ENCODE results near the gene PLCG1. TPM values are rescaled to one million over a fixed set of nuclear protein-coding genes. Genes with fewer than 3 reads are reported as not detected.

The PLCG1 gene
- total RNA-seq, 6 donors from 2014 or later: 69.8 to 383 (median 99.5) TPM

DNA sequence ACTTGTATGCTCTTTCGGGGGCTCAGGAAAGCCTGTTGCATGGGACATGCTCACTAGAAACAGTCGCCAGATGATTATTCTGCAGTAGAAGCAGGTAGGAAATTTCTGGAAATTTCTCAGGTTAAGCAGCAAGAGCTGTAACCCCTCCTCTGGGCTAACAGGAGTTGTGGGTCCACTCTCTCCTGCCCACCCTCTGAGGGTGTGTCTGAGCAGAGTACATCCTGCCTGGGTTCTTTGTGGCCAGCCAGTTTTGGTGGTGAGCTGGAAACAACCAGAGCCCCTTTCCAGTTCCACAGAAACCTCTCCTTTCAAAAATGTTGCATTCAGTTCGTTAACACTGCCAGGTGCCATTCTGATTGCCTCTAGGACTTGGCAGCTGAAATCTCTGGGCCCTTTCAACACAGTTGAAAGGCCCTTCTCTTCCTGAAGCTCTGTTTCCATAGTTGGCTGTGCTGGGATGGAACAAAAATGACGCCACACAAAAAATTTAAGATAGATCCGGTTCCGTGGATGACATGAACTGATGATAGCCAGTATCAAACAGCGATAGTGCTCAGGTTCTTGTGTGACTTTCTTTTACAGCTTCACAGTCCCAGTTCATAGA is 38.5 kb downstream of the PLCG1 start:
- DNase-seq (peak in 1 of 2 donors; percentile 7), ATAC-seq (ENCODE audit: low FRiP score in 2 of 2) (no peak)
- Histone ChIP-seq H3K36me3 (peaks cover 4 to 64% (median 41%) of the 10 kb centered on the region in 4 donors), H3K27ac (peak overlapping the region; percentile 45 to 78 (median 56)), H3K9me3 (no peaks in the 10 kb centered on the region), H3K4me3 (no peak overlapping the region), H3K4me1 (peaks cover 17 to 35% (median 30%) of the 10 kb centered on the region in 4 donors), H3K27me3 (no peaks in the 10 kb centered on the region)
- 89% methylated on average over 7 of the region's 7 CpGs for WGBS, 2 donors
- TF ChIP-seq EP300 (IDR thresholded peaks at IDR 0.05): no peak
- no peak for TF ChIP-seq POLR2AphosphoS5 (IDR thresholded peaks at IDR 0.05)
- TF ChIP-seq POLR2A (IDR thresholded peaks at IDR 0.05): no peak
- TF ChIP-seq, protein P1, sequence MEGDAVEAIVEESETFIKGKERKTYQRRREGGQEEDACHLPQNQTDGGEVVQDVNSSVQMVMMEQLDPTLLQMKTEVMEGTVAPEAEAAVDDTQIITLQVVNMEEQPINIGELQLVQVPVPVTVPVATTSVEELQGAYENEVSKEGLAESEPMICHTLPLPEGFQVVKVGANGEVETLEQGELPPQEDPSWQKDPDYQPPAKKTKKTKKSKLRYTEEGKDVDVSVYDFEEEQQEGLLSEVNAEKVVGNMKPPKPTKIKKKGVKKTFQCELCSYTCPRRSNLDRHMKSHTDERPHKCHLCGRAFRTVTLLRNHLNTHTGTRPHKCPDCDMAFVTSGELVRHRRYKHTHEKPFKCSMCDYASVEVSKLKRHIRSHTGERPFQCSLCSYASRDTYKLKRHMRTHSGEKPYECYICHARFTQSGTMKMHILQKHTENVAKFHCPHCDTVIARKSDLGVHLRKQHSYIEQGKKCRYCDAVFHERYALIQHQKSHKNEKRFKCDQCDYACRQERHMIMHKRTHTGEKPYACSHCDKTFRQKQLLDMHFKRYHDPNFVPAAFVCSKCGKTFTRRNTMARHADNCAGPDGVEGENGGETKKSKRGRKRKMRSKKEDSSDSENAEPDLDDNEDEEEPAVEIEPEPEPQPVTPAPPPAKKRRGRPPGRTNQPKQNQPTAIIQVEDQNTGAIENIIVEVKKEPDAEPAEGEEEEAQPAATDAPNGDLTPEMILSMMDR (IDR thresholded peaks at IDR 0.05): no peak

DNA sequence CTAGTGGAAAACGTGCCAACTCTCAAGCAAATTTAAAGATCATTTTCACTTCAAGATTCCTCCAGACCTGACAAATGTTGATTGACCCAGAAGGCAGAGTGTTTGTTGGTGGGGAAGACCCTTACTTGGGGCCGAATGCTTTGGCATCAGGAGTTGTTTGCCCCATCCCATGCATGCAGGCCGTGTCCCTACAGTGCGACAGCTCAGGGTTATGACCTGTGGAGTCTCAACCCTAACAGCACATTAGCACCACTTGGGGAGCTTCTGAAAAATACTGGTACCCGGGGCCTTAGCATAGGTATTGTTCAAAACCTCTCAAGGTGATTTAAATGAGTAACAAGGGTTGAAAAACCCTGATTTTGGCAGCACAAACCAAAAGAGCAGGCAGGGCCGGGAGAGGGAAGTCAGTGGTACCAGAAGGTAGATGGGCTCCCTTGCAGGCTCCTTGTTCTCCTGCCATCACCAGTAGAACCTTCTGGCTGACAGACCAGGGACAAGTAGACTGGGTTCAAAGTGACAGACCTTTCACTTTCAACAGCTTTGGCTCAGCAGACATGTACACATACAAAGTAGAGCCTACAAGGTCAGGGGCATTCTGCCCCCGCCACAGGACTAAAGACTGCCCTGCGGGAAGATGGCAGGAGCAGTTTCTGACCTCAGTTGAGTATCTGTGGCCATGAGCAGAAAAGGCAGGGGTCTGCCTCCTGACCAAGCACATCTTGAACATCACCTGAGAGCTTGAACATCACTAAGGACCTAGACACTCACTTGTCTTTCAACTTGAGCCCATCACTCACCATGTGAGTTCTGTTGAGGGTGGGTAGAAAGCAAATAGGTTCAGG is 39.6 kb downstream of the PLCG1 start:
- Histone ChIP-seq H3K27ac (peak overlapping the region in 3 of 4 donors; percentile 54 to 78 (median 62)), H3K4me3 (no peak overlapping the region), H3K27me3 (no peaks in the 10 kb centered on the region), H3K9me3 (no peaks in the 10 kb centered on the region), H3K4me1 (peaks cover 16 to 31% (median 27%) of the 10 kb centered on the region in 4 donors), H3K36me3 (peaks cover 4 to 53% (median 36%) of the 10 kb centered on the region in 4 donors)
- DNase-seq (peak in 1 of 2 donors; percentile 15), ATAC-seq (ENCODE audit: low FRiP score in 2 of 2) (no peak)
- no peak for TF ChIP-seq POLR2A (IDR thresholded peaks at IDR 0.05)
- no peak for TF ChIP-seq POLR2AphosphoS5 (IDR thresholded peaks at IDR 0.05)
- TF ChIP-seq, protein P1 (IDR thresholded peaks at IDR 0.05): no peak
- no peak for TF ChIP-seq EP300 (IDR thresholded peaks at IDR 0.05)
- 84 to 91% methylated on average over 8 of the region's 8 CpGs for WGBS, 2 donors

DNA sequence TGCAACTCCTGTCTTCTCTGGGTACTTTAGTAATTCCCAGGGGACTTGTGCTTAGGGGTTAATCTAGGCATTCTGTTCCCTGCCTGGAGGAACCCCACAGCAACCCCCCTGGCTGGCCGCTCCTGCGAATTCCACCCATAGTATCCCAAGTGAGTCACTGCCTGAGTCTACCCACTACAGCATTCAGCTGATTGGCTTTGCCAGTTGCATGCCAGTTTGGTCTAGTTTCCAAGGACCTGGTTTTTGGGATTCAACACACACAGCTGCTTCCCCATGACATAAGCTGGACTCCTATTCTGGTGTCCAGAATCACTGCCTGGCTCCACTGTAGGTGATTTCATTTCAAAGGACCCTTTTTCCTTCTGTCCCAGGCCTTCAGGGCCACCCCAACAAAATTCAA is 40.3 kb downstream of the PLCG1 start:
- Histone ChIP-seq H3K27me3 (no peaks in the 10 kb centered on the region), H3K4me1 (peaks cover 10 to 24% (median 20%) of the 10 kb centered on the region in 4 donors), H3K9me3 (no peaks in the 10 kb centered on the region), H3K27ac (peak overlapping the region; percentile 53 to 78 (median 58)), H3K36me3 (peaks cover 4 to 46% (median 34%) of the 10 kb centered on the region in 4 donors), H3K4me3 (no peak overlapping the region)
- WGBS, 2 donors: 45 to 64% methylated on average over 2 of the region's 2 CpGs
- TF ChIP-seq EP300 (IDR thresholded peaks at IDR 0.05) (no peak), POLR2AphosphoS5 (IDR thresholded peaks at IDR 0.05) (no peak), POLR2A (IDR thresholded peaks at IDR 0.05) (no peak)
- TF ChIP-seq, protein P1 (IDR thresholded peaks at IDR 0.05): no peak
- peak in 1 of 2 donors; percentile 28 for DNase-seq
- ATAC-seq (ENCODE audit: low FRiP score in 2 of 2): peak in 1 of 2 donors; percentile 64

DNA sequence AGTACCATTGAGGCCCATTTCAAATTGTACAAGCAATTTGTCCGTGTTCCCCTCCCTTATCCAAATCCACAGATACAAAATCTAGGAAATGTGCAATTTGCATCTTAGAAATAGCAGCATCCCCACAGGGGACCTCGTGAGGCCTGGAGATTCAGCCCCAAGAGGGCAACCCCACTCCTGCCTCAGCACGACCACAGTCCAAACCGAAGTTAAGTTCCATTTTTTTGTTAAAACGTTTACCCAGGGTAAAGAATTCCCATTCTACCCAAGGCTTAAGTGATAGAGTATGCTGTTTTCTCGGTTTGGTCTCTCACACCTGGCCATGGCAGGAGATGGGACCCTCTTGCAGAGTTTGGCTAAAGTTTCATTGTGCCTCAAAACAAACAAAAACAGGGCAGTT is 41.2 kb downstream of the PLCG1 start:
- Histone ChIP-seq H3K9me3 (no peaks in the 10 kb centered on the region), H3K27ac (peak overlapping the region; percentile 23 to 78 (median 58)), H3K36me3 (peaks cover 4 to 43% (median 30%) of the 10 kb centered on the region in 4 donors), H3K4me1 (peaks cover 2 to 20% (median 16%) of the 10 kb centered on the region in 4 donors), H3K4me3 (no peak overlapping the region), H3K27me3 (no peaks in the 10 kb centered on the region)
- DNase-seq: peak in 1 of 2 donors; percentile 4
- TF ChIP-seq POLR2A (IDR thresholded peaks at IDR 0.05): no peak
- no peak for TF ChIP-seq EP300 (IDR thresholded peaks at IDR 0.05)
- TF ChIP-seq POLR2AphosphoS5 (IDR thresholded peaks at IDR 0.05): no peak
- TF ChIP-seq, protein P1 (IDR thresholded peaks at IDR 0.05): no peak
- 79 to 87% methylated on average over 6 of the region's 6 CpGs for WGBS, 2 donors
- no peak for ATAC-seq (ENCODE audit: low FRiP score in 2 of 2)

Measured in upper lobe of left lung (tissue), 6 donors.